Body of pancreas (tissue), 4 donors: ENCODE results near the gene PAPOLG.

Experiments used
- POLR2A ChIP-seq, 3 donors: fragments of 450-650 bp; IDR thresholded peaks; one replicate each; pipeline ENCODE4 v1.6.1; 2016; ENCODE audit warnings: antibody characterized with exemption in 3 of 3, mild to moderate bottlenecking in 2 of 3
- TF ChIP-seq, protein P1 (sequence below), 7 experiments: fragments of 450-650 bp in 4 of 7; fragments of 200-600 bp in 3 of 7; sonication (generic) in 3 of 7; IDR thresholded peaks; one replicate each; pipeline ENCODE4 v1.5.1; 2016 to 2019; ENCODE audit warnings: antibody characterized with exemption in 7 of 7

DNA sequence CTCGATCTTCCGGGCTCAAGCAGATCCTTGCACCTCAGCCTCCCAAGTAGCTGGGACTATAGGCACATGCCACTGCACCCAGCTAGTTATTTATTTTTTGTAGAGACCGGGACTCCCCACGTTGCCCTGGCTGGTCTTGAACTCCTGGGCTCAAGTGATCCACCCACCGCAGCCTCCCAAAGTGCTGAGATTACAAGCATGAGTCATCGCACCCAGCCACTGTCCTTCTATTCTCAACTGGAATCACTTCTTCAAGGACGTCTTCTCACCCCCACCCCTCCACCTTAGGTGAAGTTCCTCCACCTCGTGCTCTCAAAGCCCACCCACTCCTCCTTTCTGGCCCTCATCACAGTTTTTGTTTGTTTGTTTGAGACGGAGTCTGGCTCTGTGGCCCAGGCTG is 71.3 kb downstream of the PAPOLG start:
- TF ChIP-seq, protein P1, sequence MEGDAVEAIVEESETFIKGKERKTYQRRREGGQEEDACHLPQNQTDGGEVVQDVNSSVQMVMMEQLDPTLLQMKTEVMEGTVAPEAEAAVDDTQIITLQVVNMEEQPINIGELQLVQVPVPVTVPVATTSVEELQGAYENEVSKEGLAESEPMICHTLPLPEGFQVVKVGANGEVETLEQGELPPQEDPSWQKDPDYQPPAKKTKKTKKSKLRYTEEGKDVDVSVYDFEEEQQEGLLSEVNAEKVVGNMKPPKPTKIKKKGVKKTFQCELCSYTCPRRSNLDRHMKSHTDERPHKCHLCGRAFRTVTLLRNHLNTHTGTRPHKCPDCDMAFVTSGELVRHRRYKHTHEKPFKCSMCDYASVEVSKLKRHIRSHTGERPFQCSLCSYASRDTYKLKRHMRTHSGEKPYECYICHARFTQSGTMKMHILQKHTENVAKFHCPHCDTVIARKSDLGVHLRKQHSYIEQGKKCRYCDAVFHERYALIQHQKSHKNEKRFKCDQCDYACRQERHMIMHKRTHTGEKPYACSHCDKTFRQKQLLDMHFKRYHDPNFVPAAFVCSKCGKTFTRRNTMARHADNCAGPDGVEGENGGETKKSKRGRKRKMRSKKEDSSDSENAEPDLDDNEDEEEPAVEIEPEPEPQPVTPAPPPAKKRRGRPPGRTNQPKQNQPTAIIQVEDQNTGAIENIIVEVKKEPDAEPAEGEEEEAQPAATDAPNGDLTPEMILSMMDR (IDR thresholded peaks at IDR 0.05), result no peak
- no peak for TF ChIP-seq POLR2A (IDR thresholded peaks at IDR 0.05)
